Neural crest cell (in vitro differentiated cells): ENCODE measurements around the gene TMEM9. TPM values are rescaled to one million over a fixed set of nuclear protein-coding genes. Genes with fewer than 3 reads are reported as not detected.

ENCODE experiments used
- DNase-seq: peaks from one replicate; pipeline ENCODE4 v3.0.0; 2021; ENCODE audit warnings: low read depth, mixed read lengths, low spot score
- H3K27ac Mint-ChIP-seq: one replicate; pipeline ENCODE4 v1.8.0; 2021; ENCODE audit warnings: mild to moderate bottlenecking, mixed read lengths; ENCODE audit not compliant: unreplicated experiment
- H3K27me3 Mint-ChIP-seq: 2 replicates; pipeline ENCODE4 v1.8.0; 2021; ENCODE audit warnings: low read depth, mild to moderate bottlenecking, mixed read lengths
- H3K36me3 Mint-ChIP-seq: 2 replicates; pipeline ENCODE4 v1.8.0; 2021; ENCODE audit warnings: low read depth, mild to moderate bottlenecking, mixed read lengths
- H3K4me1 Mint-ChIP-seq: 2 replicates; pipeline ENCODE4 v1.8.0; 2021; ENCODE audit warnings: mixed read lengths
- H3K4me3 Mint-ChIP-seq: one replicate; pipeline ENCODE4 v1.8.0; 2021; ENCODE audit warnings: mild to moderate bottlenecking, mixed read lengths
- H3K9me3 Mint-ChIP-seq: 2 replicates; pipeline ENCODE4 v1.8.0; 2021; ENCODE audit warnings: mixed read lengths
- total RNA-seq: library from RNA; stranded (reverse); gene quantifications from 2 replicates; pipeline ENCODE4 v1.2.1, GENCODE V29; 2021
- TF ChIP-seq, protein P1 (sequence below): fragments of 200-600 bp; sonication (generic); conservative IDR thresholded peaks from 2 replicates; pipeline ENCODE4 v1.5.0; 2021; ENCODE audit warnings: antibody characterized with exemption, mild to moderate bottlenecking

TMEM9 gene
- total RNA-seq, 1 donor from 2014 or later: 89.4 TPM

DNA sequence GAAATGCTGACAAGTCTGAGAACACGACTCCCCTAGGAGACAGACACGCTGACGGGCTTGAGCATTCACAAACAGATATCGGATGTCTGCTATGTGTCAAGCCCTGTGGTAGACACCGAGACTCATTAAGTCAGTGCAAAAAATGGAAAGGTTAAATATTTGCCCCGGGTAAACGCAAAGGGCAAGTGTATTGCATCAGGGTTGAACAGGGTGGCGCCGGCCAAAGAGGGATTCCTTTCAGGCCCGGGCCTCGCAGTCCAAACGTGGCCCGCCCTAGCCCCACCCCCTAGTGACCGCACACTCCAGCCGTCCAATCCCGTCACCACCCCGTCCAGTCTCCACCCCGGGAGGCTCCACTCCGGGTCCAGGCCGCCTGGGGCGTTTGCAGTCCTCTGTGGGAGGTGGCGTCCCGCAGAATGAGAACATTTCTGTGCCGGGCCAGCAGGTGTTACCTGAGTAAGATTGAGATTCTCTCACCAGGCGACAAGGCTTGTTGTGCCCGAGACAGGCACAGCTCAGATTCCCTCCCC is 16.3 kb upstream of the TMEM9 start:
- H3K36me3 Mint-ChIP-seq: no peaks in the 10 kb centered on the region
- peak; percentile 82 for DNase-seq
- H3K27ac Mint-ChIP-seq: peak overlapping the region; percentile 69
- H3K9me3 Mint-ChIP-seq: no peaks in the 10 kb centered on the region
- peaks cover 37% of the 10 kb centered on the region for H3K4me1 Mint-ChIP-seq
- H3K4me3 Mint-ChIP-seq: peak overlapping the region; percentile 89
- peaks cover 4% of the 10 kb centered on the region for H3K27me3 Mint-ChIP-seq
- TF ChIP-seq, protein P1, sequence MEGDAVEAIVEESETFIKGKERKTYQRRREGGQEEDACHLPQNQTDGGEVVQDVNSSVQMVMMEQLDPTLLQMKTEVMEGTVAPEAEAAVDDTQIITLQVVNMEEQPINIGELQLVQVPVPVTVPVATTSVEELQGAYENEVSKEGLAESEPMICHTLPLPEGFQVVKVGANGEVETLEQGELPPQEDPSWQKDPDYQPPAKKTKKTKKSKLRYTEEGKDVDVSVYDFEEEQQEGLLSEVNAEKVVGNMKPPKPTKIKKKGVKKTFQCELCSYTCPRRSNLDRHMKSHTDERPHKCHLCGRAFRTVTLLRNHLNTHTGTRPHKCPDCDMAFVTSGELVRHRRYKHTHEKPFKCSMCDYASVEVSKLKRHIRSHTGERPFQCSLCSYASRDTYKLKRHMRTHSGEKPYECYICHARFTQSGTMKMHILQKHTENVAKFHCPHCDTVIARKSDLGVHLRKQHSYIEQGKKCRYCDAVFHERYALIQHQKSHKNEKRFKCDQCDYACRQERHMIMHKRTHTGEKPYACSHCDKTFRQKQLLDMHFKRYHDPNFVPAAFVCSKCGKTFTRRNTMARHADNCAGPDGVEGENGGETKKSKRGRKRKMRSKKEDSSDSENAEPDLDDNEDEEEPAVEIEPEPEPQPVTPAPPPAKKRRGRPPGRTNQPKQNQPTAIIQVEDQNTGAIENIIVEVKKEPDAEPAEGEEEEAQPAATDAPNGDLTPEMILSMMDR: no peak

DNA sequence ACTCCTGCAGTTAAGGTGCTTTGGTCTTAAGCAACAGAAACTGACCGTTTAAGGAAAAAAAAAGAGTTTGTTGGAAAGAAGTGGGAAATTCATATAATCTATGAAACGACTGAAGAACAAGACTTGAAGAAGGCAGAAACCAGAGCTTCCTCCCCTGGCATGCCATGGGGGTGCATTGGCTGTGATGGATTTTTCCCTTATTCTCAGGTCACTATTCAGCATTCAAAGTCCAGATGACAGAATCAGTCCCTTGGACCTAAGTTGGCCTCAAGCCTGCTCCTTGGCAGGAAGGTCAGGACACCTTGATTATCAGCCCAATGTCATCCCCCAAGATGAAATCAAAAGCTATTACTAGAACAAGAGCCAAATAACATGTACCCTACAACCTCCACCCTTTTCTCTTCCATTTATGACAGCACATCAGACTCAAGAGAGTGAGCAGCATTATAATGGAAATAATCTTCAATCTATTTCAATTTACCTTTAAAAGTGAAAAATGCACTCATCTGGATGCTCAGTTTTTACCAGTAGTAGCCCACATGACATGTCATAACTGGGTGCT is 15.8 kb upstream of the TMEM9 start:
- Mint-ChIP-seq H3K9me3 (no peaks in the 10 kb centered on the region), H3K27ac (peak overlapping the region; percentile 74), H3K4me1 (peaks cover 37% of the 10 kb centered on the region)

DNA sequence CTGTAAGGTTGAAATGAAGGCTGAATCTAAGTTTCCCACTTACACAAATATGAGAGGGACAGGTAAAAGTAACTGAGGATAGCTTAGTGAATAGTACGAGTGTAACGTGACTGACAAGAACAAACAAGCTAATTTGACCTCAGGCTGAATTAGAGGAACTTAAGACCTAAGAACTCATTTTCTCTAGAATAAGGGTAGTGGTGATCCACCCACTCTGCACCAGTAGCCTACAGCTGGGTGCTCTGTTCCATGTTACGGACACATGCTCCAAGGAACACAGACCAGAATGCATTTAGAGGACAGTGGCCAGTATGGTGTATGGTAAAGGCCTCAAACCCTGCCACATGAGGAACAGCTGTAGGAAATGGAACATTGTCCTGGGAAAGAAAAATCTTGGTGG is 14.9 kb upstream of the TMEM9 start:
- Mint-ChIP-seq H3K4me1 (peaks cover 37% of the 10 kb centered on the region), H3K36me3 (no peaks in the 10 kb centered on the region), H3K4me3 (peak overlapping the region; percentile 36), H3K27me3 (peaks cover 4% of the 10 kb centered on the region), H3K27ac (no peak overlapping the region), H3K9me3 (no peaks in the 10 kb centered on the region)
- DNase-seq: no peak
- TF ChIP-seq, protein P1: no peak

More for the DNA sequence above, 15.8 kb upstream of the TMEM9 start:
- Mint-ChIP-seq H3K27me3 (peaks cover 4% of the 10 kb centered on the region), H3K4me3 (peak overlapping the region; percentile 89), H3K36me3 (no peaks in the 10 kb centered on the region)
- no peak for DNase-seq
- TF ChIP-seq, protein P1: no peak

DNA sequence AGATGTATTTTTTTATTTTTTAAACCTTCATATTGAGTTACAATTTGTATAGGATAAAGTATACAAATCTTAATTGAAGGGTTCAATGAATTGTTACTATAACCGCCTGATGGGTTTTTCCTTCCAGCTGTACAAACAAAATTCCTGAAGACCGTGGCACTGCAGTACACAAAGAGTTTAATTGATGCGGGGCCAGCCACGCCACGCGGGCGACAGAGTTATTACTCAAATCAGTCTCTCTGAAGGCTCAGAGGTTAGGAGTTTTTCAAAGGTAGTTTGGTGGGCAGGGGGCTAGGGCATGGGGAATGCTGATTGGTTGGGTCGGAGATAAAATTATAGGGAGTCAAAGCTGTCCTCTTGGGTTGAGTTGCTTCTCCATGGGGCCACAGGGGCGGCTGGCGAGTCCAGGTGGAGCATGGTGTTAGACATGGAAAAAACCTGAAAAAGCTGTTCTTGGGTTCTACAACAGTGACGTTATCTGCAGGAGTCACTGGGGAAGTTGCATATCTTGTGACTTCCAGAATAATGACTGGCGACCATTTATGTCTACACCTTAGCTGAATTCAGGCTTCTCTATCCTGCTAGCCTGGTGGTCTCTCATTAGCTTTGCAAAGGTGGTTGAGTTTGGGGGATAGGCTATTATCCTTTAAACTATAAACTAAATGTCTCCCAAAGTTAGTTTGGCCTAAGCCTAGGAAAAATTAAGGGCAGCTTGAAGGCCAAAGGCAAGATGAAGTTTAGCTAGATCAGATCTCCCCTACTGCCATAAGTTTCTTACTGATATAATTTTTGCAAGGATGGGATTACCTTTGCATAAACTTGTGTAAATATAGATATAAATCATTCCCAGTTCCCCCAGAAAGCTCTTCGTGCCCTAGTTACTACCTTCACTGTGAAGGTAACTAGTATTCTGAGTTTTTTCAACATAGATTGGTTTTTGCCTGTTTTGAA is 13.0 kb upstream of the TMEM9 start:
- TF ChIP-seq, protein P1: no peak
- H3K36me3 Mint-ChIP-seq: no peaks in the 10 kb centered on the region
- peaks cover 4% of the 10 kb centered on the region for H3K27me3 Mint-ChIP-seq
- DNase-seq: no peak
- H3K27ac Mint-ChIP-seq: no peak overlapping the region
- peaks cover 37% of the 10 kb centered on the region for H3K4me1 Mint-ChIP-seq
- no peaks in the 10 kb centered on the region for H3K9me3 Mint-ChIP-seq
- H3K4me3 Mint-ChIP-seq: peak overlapping the region; percentile 10

DNA sequence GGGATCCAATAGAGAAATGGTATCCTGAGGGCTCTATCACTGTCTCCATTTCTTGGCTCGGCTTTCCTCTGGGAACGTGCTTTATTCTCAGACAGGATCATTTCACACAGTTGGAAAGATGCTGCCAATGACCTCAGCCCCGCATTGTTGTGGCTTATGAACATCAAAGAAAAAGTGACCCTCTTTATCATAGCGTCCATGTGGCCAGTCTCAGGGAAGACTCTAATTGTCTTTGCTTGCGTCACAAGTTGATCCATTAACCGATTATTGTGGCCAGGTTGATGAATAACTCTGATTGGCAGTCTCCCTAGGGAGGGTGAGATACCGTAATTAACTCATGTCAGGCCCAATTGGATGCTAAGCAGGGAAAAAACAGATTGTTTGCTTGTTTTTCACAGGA is 10.4 kb upstream of the TMEM9 start:
- Mint-ChIP-seq H3K9me3 (no peaks in the 10 kb centered on the region), H3K27ac (peak overlapping the region; percentile 28), H3K4me1 (peaks cover 23% of the 10 kb centered on the region), H3K36me3 (no peaks in the 10 kb centered on the region), H3K27me3 (peaks cover 4% of the 10 kb centered on the region), H3K4me3 (no peak overlapping the region)
- TF ChIP-seq, protein P1: no peak
- DNase-seq: no peak
